NOMO-1 treated with dmso at 0.1 percent for 144 hours (cell line): Measurements from ENCODE around the gene TTC34.
"Not testable (repeated sequence)": the region's sequence is repeated elsewhere in the genome, so short reads cannot be mapped to it uniquely, and the experiment has no call there.

ENCODE experiments used
- DNase-seq: peaks from one replicate; lab custom pipeline; 2025; ENCODE audit not compliant: unreplicated experiment; lab: John Stamatoyannopoulos, UW

TTC34 gene

GRCh38 chr1:2630498-2631135 lies 170.9 kb downstream of the TTC34 start:
- DNase-seq, result no peak

GRCh38 chr1:2629627-2630497 lies 171.6 kb downstream of the TTC34 start:
- DNase-seq, result no peak

- no peak for DNase-seq
Measured at GRCh38 chr1:2628933-2629626, 172.4 kb downstream of the TTC34 start.

GRCh38 chr1:2628191-2628932 lies 173.1 kb downstream of the TTC34 start:
- no peak for DNase-seq

- DNase-seq, result no peak
Measured at GRCh38 chr1:2627746-2628145, 173.7 kb downstream of the TTC34 start.

GRCh38 chr1:2625748-2626147 lies 175.7 kb downstream of the TTC34 start:
- not testable (repeated sequence) for DNase-seq

GRCh38 chr1:2625311-2625710 lies 176.2 kb downstream of the TTC34 start:
- no peak for DNase-seq

- DNase-seq, result no peak
Measured at GRCh38 chr1:2624735-2625300, 176.7 kb downstream of the TTC34 start.

GRCh38 chr1:2623571-2624337 lies 177.7 kb downstream of the TTC34 start:
- no peak for DNase-seq

- no peak for DNase-seq
Measured at GRCh38 chr1:2617971-2618470, 183.5 kb downstream of the TTC34 start.

GRCh38 chr1:2614145-2614544 lies 187.3 kb downstream of the TTC34 start:
- no peak for DNase-seq

GRCh38 chr1:2612591-2613365 lies 188.7 kb downstream of the TTC34 start:
- DNase-seq, result no peak

- no peak for DNase-seq
Measured at GRCh38 chr1:2611621-2612437, 189.7 kb downstream of the TTC34 start.

GRCh38 chr1:2611031-2611501 lies 190.4 kb downstream of the TTC34 start:
- DNase-seq, result no peak

- no peak for DNase-seq
Measured at GRCh38 chr1:2610036-2610959, 191.2 kb downstream of the TTC34 start.

- DNase-seq, result no peak
Measured at GRCh38 chr1:2609319-2610035, 192.0 kb downstream of the TTC34 start.
